ENCODE measurements around the gene IER5L. TPM values are rescaled to one million over a fixed set of nuclear protein-coding genes. Genes with fewer than 3 reads are reported as not detected.

IER5L gene
- total RNA-seq, 4 donors from 2014 or later: 5.0 to 24.2 (median 12.9) TPM

GRCh38 chr9:129221233-129221632, 43.2 kb upstream of the IER5L start:
- H3K9me3 ChIP-seq: no peaks in the 10 kb centered on the region
- H3K4me3 ChIP-seq: no peak overlapping the region
- intact Hi-C loops (cut with DNase I): no loop called here
- H3K4me1 ChIP-seq: peaks cover 5 to 24% (median 10%) of the 10 kb centered on the region in 4 donors
- no peaks in the 10 kb centered on the region for H3K36me3 ChIP-seq
- no peak for DNase-seq (ENCODE audit: extremely low spot score)
- no peak for TF ChIP-seq POLR2AphosphoS5 (IDR thresholded peaks at IDR 0.05)
- no peak for TF ChIP-seq CTCF (IDR thresholded peaks at IDR 0.05)
- TF ChIP-seq EP300 (IDR thresholded peaks at IDR 0.05): no peak
- TF ChIP-seq POLR2A (IDR thresholded peaks at IDR 0.05; ENCODE audit: low read depth): no peak
- WGBS: 80% methylated on average over 7 of the region's 7 CpGs
- H3K27me3 ChIP-seq: no peaks in the 10 kb centered on the region
- H3K27ac ChIP-seq (replicated peaks in 1 of 4): no peak overlapping the region

DNA sequence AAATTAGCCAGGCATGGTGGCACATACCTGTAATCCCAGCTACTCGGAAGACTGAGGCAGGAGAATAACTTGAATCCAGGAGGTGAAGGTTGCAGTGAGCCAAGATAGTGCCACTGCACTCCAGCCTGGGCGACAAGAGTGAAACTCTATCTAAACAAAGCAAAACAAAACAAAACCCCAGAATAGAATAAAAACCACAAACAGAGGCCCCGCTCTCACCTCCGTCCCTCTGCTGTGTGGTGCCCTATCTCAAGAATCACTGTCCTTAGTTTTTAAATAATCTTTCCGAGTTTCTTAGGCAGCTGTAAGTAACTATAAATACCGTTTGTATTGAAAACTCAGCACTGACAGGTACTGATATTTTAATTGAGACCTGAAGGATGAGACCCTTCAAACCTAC, 42.7 kb upstream of the IER5L start:
- WGBS: 83% methylated on average over 6 of the region's 6 CpGs
- Histone ChIP-seq H3K27me3 (no peaks in the 10 kb centered on the region), H3K4me1 (peaks cover 5 to 20% (median 6%) of the 10 kb centered on the region in 4 donors), H3K36me3 (no peaks in the 10 kb centered on the region), H3K27ac (replicated peaks in 1 of 4) (no peak overlapping the region), H3K9me3 (no peaks in the 10 kb centered on the region), H3K4me3 (no peak overlapping the region)
- no peak for DNase-seq (ENCODE audit: extremely low spot score)
- intact Hi-C loops (cut with DNase I): no loop called here
- TF ChIP-seq POLR2A (IDR thresholded peaks at IDR 0.05; ENCODE audit: low read depth) (no peak), POLR2AphosphoS5 (IDR thresholded peaks at IDR 0.05) (no peak), CTCF (IDR thresholded peaks at IDR 0.05) (no peak), EP300 (IDR thresholded peaks at IDR 0.05) (no peak)

DNA sequence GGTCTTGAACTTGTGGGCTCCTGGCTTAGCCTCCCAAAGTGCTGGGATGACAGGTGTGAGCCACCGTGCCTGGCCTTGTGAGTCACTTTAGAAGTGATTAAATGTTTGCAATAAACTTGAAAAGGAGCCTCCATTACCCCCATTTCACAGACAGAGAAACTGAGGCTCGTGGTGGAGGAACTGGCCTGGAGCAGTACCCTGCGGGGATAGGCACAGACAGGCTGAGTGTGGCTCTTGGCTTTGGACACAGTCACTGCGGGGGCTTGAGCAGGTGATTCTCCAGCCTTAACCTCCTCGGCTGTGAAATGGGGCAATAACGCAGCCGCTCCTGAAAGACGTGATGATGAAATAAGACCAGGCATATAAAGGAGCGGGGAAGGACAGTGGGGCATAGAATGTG, 40.9 kb upstream of the IER5L start:
- WGBS: 76% methylated on average over 9 of the region's 9 CpGs
- no peaks in the 10 kb centered on the region for H3K27me3 ChIP-seq

DNA sequence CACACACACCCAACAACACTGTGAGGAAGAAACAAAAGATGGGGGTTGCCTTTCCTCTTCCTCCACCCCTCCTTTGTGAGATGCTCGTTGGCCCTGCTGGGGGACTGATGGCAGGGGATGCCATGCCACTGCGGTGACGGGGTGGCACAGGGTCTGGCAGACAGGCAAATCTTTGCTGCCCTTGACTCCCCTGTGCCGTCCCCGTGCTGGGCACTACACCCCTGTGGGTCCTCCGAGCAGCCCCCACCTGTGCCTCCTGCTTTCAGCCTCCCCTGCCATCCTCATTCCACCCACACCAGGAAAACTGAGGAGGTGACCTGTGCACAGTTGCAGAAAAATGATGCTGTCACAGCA, 40.2 kb upstream of the IER5L start:
- DNase-seq (ENCODE audit: extremely low spot score): no peak
- Histone ChIP-seq H3K4me1 (no peaks in the 10 kb centered on the region), H3K36me3 (no peaks in the 10 kb centered on the region), H3K9me3 (no peaks in the 10 kb centered on the region), H3K4me3 (no peak overlapping the region), H3K27ac (replicated peaks in 1 of 4) (no peak overlapping the region), H3K27me3 (no peaks in the 10 kb centered on the region)
- WGBS: 89% methylated on average over 6 of the region's 6 CpGs
- TF ChIP-seq POLR2A (IDR thresholded peaks at IDR 0.05; ENCODE audit: low read depth) (no peak), POLR2AphosphoS5 (IDR thresholded peaks at IDR 0.05) (no peak), CTCF (IDR thresholded peaks at IDR 0.05) (no peak), EP300 (IDR thresholded peaks at IDR 0.05) (no peak)
- intact Hi-C loops (cut with DNase I): no loop called here

More for the DNA sequence above, 40.9 kb upstream of the IER5L start:
- peaks cover 0 to 5% (median 0%) of the 10 kb centered on the region in 4 donors for H3K4me1 ChIP-seq
- intact Hi-C loops (cut with DNase I): no loop called here
- H3K36me3 ChIP-seq: no peaks in the 10 kb centered on the region
- TF ChIP-seq POLR2AphosphoS5 (IDR thresholded peaks at IDR 0.05): no peak
- no peak for TF ChIP-seq CTCF (IDR thresholded peaks at IDR 0.05)
- TF ChIP-seq EP300 (IDR thresholded peaks at IDR 0.05): no peak
- no peak for TF ChIP-seq POLR2A (IDR thresholded peaks at IDR 0.05; ENCODE audit: low read depth)
- no peaks in the 10 kb centered on the region for H3K9me3 ChIP-seq
- H3K4me3 ChIP-seq: no peak overlapping the region
- no peak overlapping the region for H3K27ac ChIP-seq (replicated peaks in 1 of 4)
- no peak for DNase-seq (ENCODE audit: extremely low spot score)

DNA sequence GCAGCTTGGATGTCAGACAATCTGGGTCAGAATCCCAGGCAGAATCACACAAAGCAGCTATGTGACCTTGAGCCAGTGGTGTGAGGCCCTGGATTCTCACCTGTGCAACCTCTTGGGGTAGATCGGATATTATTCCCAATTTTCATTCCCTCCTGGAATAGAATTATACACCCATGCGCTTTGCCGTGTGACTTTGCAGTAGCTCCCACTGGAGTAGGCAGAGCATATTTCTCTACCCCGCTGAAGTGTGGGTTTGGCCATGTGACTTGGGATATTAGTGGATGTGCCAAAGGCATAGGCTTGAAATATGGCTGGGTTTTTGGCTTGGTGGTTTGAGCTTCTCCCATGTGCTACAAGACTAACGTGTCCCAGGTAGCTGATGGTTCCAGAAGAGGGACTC, 35.5 kb upstream of the IER5L start:
- H3K9me3 ChIP-seq: no peaks in the 10 kb centered on the region
- TF ChIP-seq POLR2AphosphoS5 (IDR thresholded peaks at IDR 0.05) (no peak), EP300 (IDR thresholded peaks at IDR 0.05) (no peak), POLR2A (IDR thresholded peaks at IDR 0.05; ENCODE audit: low read depth) (no peak), CTCF (IDR thresholded peaks at IDR 0.05) (no peak)
- no peaks in the 10 kb centered on the region for H3K4me1 ChIP-seq
- H3K27me3 ChIP-seq: no peaks in the 10 kb centered on the region
- no peak overlapping the region for H3K27ac ChIP-seq (replicated peaks in 1 of 4)
- H3K36me3 ChIP-seq: no peaks in the 10 kb centered on the region
- intact Hi-C loops (cut with DNase I): no loop called here
- no peak for DNase-seq (ENCODE audit: extremely low spot score)
- H3K4me3 ChIP-seq: no peak overlapping the region
- 92% methylated on average over 5 of the region's 5 CpGs for WGBS

Data from esophagus muscularis mucosa (tissue), 4 donors.